DMS153 treated with DMSO at 0.1 percent for 48 hours (cell line): Measurements from ENCODE around the gene DLX4.

ENCODE experiments used
- DNase-seq: peaks from one replicate; lab custom pipeline; 2025; ENCODE audit not compliant: unreplicated experiment; lab: John Stamatoyannopoulos, UW

Gene DLX4

GRCh38 chr17:49946208-49946607, 22.8 kb upstream of the DLX4 start:
- DNase-seq = no peak

- DNase-seq = no peak
Measured at GRCh38 chr17:49946964-49947584, 21.9 kb upstream of the DLX4 start.

- no peak for DNase-seq
Measured at GRCh38 chr17:49949634-49950033, 19.4 kb upstream of the DLX4 start.

DNA sequence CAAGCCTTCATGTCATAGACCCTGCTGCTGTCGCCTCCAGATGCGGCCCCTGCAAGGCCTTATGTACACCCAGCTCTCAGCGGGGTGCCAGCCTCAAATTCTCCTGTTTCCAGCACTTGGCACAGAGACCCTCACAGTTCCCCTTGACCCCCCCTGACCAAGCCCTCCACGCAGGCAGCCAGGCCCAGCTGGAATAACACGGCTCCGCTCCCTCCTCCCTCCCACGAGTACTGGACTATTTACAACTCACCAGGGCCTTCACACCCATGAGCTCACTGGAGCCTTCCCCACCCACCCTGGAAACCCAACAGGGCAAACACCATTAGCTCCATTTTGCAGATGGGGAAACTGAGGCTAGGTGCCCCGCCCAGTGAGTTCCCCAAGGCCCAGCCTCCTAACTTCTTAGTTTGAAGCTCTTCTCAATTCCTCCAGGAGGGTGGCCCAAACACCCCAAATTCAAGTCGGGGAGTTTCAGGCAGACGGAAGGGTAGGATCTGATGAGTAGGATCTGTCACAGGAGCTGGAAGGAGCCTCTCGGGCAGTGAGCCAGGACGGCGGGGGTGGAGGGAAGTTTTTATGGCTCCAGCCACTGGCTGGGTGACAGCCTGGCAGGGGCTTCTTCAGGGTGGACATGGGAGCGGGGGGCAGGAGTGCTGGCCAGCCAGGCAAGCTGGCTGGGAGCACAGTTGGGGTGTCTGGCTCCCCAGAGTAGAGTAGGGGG, 17.5 kb upstream of the DLX4 start:
- no peak for DNase-seq

- DNase-seq = peak; percentile 66
Measured at GRCh38 chr17:49952209-49952911, 16.6 kb upstream of the DLX4 start.

DNA sequence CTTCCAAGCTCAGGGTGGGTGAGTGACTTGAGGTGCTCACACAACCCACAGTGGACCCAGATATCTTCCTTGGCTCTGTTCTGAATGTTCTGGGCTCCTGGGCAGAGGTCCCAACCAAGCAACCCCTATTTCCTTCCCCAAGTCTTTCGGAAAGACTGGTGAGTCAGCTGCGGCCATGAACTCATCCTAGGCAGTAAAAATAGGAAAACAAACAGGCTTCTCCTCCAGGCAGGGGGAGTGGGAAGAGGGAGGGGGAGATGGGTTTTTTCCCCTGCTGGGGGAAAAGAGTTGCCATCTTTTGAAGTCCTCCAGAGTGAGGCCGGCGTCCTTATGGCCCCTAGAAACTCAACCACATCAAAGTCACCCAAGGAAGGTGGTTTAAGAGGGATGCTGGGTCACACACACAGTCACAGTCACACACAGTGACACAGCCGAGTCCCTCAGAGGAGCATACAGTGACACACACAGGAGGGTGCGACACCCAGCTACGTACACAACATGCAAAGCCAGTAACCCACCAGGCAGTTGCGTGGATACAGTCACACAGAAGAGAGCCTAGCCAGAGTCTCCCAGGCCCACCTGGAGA, 16.0 kb upstream of the DLX4 start:
- no peak for DNase-seq

- no peak for DNase-seq
Measured at GRCh38 chr17:49955157-49955556, 13.8 kb upstream of the DLX4 start.

- DNase-seq = no peak
Measured at GRCh38 chr17:49956780-49957179, 12.2 kb upstream of the DLX4 start.

GRCh38 chr17:49957350-49957749, 11.6 kb upstream of the DLX4 start:
- no peak for DNase-seq

DNA sequence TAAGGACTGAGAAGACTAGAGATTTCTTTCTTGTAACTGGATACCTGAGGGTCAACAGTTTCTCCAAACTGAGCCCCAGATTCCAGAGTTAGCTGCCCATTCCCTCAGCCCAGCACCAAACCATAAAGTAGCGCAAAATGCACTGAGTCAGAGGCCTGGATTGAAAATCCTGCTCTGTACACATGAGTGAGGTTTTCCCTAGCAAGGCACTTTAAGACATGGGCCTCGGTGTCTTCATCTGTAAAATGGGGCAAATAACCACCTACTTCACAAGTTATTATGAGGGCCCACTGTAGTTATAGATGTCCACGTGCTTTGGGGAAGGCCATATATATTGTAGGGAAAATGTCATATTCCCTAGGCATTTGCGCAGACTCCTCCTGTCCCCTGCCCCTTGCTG, 10.3 kb upstream of the DLX4 start:
- DNase-seq = no peak

DNA sequence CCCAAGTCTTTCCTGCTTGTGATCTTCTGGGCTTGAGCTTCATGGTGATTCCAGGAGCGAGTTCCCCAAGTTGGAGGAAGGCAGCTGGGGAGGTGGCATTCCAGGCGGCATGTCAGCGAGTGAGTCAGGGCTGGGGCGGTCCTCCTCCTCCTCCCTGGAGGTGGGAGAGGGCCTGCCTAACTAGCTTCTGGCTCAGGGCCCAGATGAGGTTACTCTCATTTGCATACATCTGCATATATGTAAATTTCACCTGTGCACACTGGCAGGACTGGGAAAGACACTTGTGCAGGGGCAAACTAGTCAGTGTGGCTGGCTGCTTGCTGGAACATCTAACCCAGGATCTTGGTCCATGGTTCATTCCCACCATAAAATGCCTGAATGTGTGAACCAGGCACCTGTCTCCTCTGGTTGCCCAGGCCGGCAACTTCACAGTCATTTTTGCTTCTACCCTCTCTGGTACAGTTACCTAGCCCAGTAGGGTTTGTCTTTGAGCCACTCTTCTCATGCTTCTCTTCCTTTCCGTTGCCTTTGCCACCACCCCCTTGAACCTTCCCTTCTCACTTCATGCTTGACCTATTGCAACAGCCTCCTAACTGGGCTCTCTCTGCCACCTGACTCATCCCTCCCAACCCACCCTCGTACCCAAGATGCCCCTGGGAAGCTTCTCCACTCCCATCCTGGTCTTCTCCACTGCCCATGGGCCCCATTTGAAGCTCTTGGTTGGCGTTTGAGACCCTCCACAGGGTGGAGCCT, 9.6 kb upstream of the DLX4 start:
- no peak for DNase-seq

DNA sequence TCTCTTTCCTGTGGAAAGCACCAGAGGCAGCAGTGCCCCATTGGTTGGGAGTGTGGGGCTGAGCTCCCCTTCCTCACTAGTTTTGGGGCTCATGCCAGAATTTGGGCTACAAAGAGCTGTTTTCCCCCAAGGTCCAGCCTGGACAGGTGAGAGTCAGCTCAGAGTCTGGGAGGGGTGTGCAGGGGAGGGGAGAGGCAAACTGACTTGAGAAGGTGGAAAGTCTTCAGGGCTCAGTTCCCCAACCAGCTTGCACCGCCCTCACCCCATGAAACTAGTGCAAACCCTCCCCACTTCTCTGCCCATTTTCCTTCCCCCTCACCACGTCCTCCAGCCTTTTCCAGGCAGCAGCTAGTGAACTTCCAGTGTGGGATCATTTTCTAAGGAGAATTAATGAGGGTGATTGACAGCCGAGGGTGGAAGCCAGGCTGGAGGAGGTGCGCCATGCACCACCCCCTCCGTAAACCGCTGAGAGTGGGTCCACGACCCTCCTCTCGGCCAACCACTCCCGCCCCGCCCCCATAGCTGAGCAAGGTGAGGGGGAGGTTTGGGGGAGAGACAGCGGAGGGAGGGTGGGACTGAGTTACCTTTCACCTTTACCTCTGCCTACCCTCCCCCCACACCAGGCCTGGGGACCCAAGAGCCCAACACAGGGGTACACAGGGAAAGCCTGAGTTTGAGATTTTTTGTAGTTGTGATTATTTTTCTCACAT, 6.2 kb upstream of the DLX4 start:
- no peak for DNase-seq

- no peak for DNase-seq
Measured at GRCh38 chr17:49963309-49963625, 5.7 kb upstream of the DLX4 start.

GRCh38 chr17:49963626-49964302, 5.2 kb upstream of the DLX4 start:
- no peak for DNase-seq

- DNase-seq = no peak
Measured at GRCh38 chr17:49964303-49964768, 4.7 kb upstream of the DLX4 start.

DNA sequence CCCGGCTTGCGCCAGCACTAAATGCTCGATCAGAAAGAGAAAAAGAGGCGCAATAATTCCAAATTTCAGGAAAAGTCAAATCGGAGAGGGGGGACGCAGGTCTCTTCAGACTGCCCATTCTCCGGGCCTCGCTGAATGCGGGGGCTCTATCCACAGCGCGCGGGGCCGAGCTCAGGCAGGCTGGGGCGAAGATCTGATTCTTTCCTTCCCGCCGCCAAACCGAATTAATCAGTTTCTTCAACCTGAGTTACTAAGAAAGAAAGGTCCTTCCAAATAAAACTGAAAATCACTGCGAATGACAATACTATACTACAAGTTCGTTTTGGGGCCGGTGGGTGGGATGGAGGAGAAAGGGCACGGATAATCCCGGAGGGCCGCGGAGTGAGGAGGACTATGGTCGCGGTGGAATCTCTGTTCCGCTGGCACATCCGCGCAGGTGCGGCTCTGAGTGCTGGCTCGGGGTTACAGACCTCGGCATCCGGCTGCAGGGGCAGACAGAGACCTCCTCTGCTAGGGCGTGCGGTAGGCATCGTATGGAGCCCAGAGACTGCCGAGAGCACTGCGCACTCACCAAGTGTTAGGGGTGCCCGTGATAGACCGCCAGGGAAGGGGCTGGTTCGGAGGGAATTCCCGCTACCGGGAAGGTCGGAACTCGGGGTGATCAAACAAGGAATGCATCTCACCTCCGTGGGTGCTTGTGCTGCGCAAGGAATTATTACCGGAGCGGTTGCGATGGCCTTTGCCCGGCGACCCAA, 4.0 kb upstream of the DLX4 start:
- no peak for DNase-seq

DNA sequence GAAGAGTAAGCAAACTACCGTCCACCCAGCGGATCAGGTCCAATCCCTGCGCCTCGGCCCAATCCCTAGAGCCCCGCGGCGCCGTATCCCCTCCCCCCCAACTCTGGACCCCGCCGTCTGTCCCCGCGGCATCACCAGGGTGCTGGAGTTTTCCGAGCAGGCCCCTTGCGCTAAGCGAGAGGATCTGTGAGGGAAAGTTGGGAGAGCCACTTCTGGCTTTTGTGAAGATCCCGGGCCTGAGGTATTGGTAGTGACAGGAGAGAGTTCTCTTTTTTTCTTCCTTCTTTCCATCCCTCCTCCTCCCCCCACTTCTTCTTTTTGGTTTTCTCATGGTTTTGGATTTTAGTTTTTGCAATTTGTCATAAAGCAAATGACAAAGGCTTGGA, 3.5 kb upstream of the DLX4 start:
- no peak for DNase-seq

- DNase-seq = no peak
Measured at GRCh38 chr17:49966767-49967166, 2.2 kb upstream of the DLX4 start.

GRCh38 chr17:49967205-49967604, 1.8 kb upstream of the DLX4 start:
- no peak for DNase-seq
